Smooth muscle cell (in vitro differentiated cells): ENCODE data around the gene ZMYM2. TPM values are rescaled to one million over a fixed set of nuclear protein-coding genes. Genes with fewer than 3 reads are reported as not detected.

Experiments used
- DNase-seq: peaks from one replicate; lab custom pipeline; 2025; ENCODE audit not compliant: unreplicated experiment; lab: John Stamatoyannopoulos, UW
- H2AFZ ChIP-seq: fragments of 200-600 bp; sonication (generic); 2 replicates; pipeline ENCODE4 v1.6.0; 2016; ENCODE audit warnings: antibody characterized with exemption, low read depth, mild to moderate bottlenecking
- H3F3A ChIP-seq: fragments of 200-600 bp; sonication (generic); 2 replicates; pipeline ENCODE4 v1.6.0; 2017; ENCODE audit warnings: antibody characterized with exemption, low read depth
- H3K27ac ChIP-seq: fragments of 200-600 bp; sonication (generic); 2 replicates; pipeline ENCODE4 v1.5.1; 2016; ENCODE audit warnings: low read depth, mild to moderate bottlenecking
- H3K27me3 ChIP-seq: fragments of 200-600 bp; sonication (generic); 2 replicates; pipeline ENCODE4 v1.6.1; 2016; ENCODE audit warnings: low read depth, mild to moderate bottlenecking
- H3K36me3 ChIP-seq: fragments of 200-600 bp; sonication (generic); 2 replicates; pipeline ENCODE4 v1.5.1; 2016; ENCODE audit warnings: low read depth
- H3K4me1 ChIP-seq: fragments of 200-600 bp; sonication (generic); 2 replicates; pipeline ENCODE4 v1.5.1; 2016; ENCODE audit warnings: low read depth
- H3K4me2 ChIP-seq: fragments of 200-600 bp; sonication (generic); 2 replicates; pipeline ENCODE4 v1.6.0; 2016; ENCODE audit warnings: mild to moderate bottlenecking
- H3K4me3 ChIP-seq: fragments of 200-600 bp; sonication (generic); 2 replicates; pipeline ENCODE4 v1.5.1; 2016; ENCODE audit warnings: mild to moderate bottlenecking
- H3K79me2 ChIP-seq: fragments of 200-600 bp; sonication (generic); 2 replicates; pipeline ENCODE4 v1.6.0; 2016; ENCODE audit warnings: low read depth, mild to moderate bottlenecking
- H3K9ac ChIP-seq: fragments of 200-600 bp; sonication (generic); 2 replicates; pipeline ENCODE4 v1.6.0; 2016; ENCODE audit warnings: low read depth
- H3K9me3 ChIP-seq: fragments of 200-600 bp; sonication (generic); replicated peaks from 2 replicates; pipeline ENCODE4 v1.5.1; 2016; ENCODE audit warnings: low read depth
- H4K20me1 ChIP-seq: fragments of 200-600 bp; sonication (generic); 2 replicates; pipeline ENCODE4 v1.6.0; 2016; ENCODE audit warnings: low read depth
- CTCF ChIP-seq: fragments of 200-600 bp; sonication (generic); IDR thresholded peaks from 2 replicates; pipeline ENCODE4 v1.5.1; 2017; ENCODE audit warnings: borderline replicate concordance, mild to moderate bottlenecking, antibody characterized with exemption; ENCODE audit not compliant: insufficient read depth, poor library complexity, severe bottlenecking
- WGBS: methylation state at CpG from one replicate; pipeline ENCODE4 v1.1.7; 2016; ENCODE audit warnings: low lambda C conversion rate; 5-methylcytosine and 5-hydroxymethylcytosine counted together
- polyA plus RNA-seq: library from polyadenylated mRNA; unstranded; fragments of >200 nt; fragmentation: Nextera tagmentation; extraction: Ambion mirVana; gene quantifications from 2 replicates; pipeline ENCODE4 v1.2.1, GENCODE V29; 2016
- total RNA-seq: library from RNA; depleted of rRNA; stranded (reverse); fragments of >200 nt; gene quantifications from 2 replicates; pipeline ENCODE4 v1.2.3, GENCODE V29; 2014

The ZMYM2 gene
- total and polyA plus RNA-seq, 2 experiments from 2014 or later: 29.9 to 107 TPM

GRCh38 chr13:20106742-20107141 is 148.2 kb downstream of the ZMYM2 start:
- no peak overlapping the region for H3K4me2 ChIP-seq
- no peaks in the 10 kb centered on the region for H3K9me3 ChIP-seq
- H3K4me1 ChIP-seq: no peaks in the 10 kb centered on the region
- no peaks in the 10 kb centered on the region for H4K20me1 ChIP-seq
- DNase-seq: no peak
- no peak overlapping the region for H2AFZ ChIP-seq
- H3K36me3 ChIP-seq: no peaks in the 10 kb centered on the region
- TF ChIP-seq CTCF: no peak
- 28% methylated on average over 4 of the region's 4 CpGs for WGBS
- H3K4me3 ChIP-seq: no peak overlapping the region
- H3K27ac ChIP-seq: no peak overlapping the region
- H3K27me3 ChIP-seq: no peaks in the 10 kb centered on the region
- no peaks in the 10 kb centered on the region for H3K79me2 ChIP-seq
- H3F3A ChIP-seq: no peaks in the 10 kb centered on the region
- no peak overlapping the region for H3K9ac ChIP-seq

- TF ChIP-seq CTCF: no peak
- H3K79me2 ChIP-seq: no peaks in the 10 kb centered on the region
- no peak overlapping the region for H3K4me2 ChIP-seq
- no peaks in the 10 kb centered on the region for H3K36me3 ChIP-seq
- H3K9ac ChIP-seq: no peak overlapping the region
- H3K9me3 ChIP-seq: no peaks in the 10 kb centered on the region
- H2AFZ ChIP-seq: no peak overlapping the region
- no peaks in the 10 kb centered on the region for H4K20me1 ChIP-seq
- H3K27ac ChIP-seq: no peak overlapping the region
- H3F3A ChIP-seq: no peaks in the 10 kb centered on the region
- H3K4me1 ChIP-seq: no peaks in the 10 kb centered on the region
- H3K4me3 ChIP-seq: no peak overlapping the region
- 93% methylated on average over 2 of the region's 2 CpGs for WGBS
- DNase-seq: no peak
- no peaks in the 10 kb centered on the region for H3K27me3 ChIP-seq
These were observed 150.5 kb downstream of the ZMYM2 start for GRCh38 chr13:20109037-20109436.

- no peaks in the 10 kb centered on the region for H3F3A ChIP-seq
- no peak overlapping the region for H3K9ac ChIP-seq
- H3K4me3 ChIP-seq: no peak overlapping the region
- WGBS: 93% methylated on average over 10 of the region's 10 CpGs
- H3K9me3 ChIP-seq: no peaks in the 10 kb centered on the region
- no peaks in the 10 kb centered on the region for H3K79me2 ChIP-seq
- no peak for TF ChIP-seq CTCF
- H3K27ac ChIP-seq: no peak overlapping the region
- H3K27me3 ChIP-seq: no peaks in the 10 kb centered on the region
- H3K4me1 ChIP-seq: no peaks in the 10 kb centered on the region
- no peaks in the 10 kb centered on the region for H3K36me3 ChIP-seq
- H2AFZ ChIP-seq: no peak overlapping the region
- no peaks in the 10 kb centered on the region for H4K20me1 ChIP-seq
- no peak overlapping the region for H3K4me2 ChIP-seq
- no peak for DNase-seq
These were observed 155.6 kb downstream of the ZMYM2 start for GRCh38 chr13:20114066-20114610.

- no peaks in the 10 kb centered on the region for H3F3A ChIP-seq
- no peak for DNase-seq
- no peaks in the 10 kb centered on the region for H3K36me3 ChIP-seq
- H3K27ac ChIP-seq: no peak overlapping the region
- H3K9me3 ChIP-seq: no peaks in the 10 kb centered on the region
- no peak overlapping the region for H3K4me3 ChIP-seq
- WGBS: 76% methylated on average over 6 of the region's 6 CpGs
- H3K9ac ChIP-seq: no peak overlapping the region
- H2AFZ ChIP-seq: no peak overlapping the region
- H3K4me2 ChIP-seq: no peak overlapping the region
- H4K20me1 ChIP-seq: no peaks in the 10 kb centered on the region
- H3K27me3 ChIP-seq: no peaks in the 10 kb centered on the region
- TF ChIP-seq CTCF: no peak
- no peaks in the 10 kb centered on the region for H3K4me1 ChIP-seq
- no peaks in the 10 kb centered on the region for H3K79me2 ChIP-seq
These were observed 157.7 kb downstream of the ZMYM2 start for GRCh38 chr13:20116213-20116612.
